Activated CD4-positive, CD25-positive, alpha-beta regulatory T cell treated with anti-CD3 and anti-CD28 coated beads, Interleukin-2, amount 50 U/mL, for 16 hours (primary cell): ENCODE results near the gene TMEM175.
"Not testable (repeated sequence)": the region's sequence is repeated elsewhere in the genome, so short reads cannot be mapped to it uniquely, and the experiment has no call there.

Experiments
- DNase-seq: peaks from one replicate; pipeline ENCODE4 v3.0.0-alpha.2; 2020; ENCODE audit warnings: low read depth, low spot score

TMEM175 gene

GRCh38 chr4:970046-970745 lies 37.9 kb downstream of the TMEM175 start:
- no peak for DNase-seq

GRCh38 chr4:970854-971520 lies 38.7 kb downstream of the TMEM175 start:
- DNase-seq: no peak

- DNase-seq: no peak
These were observed 39.6 kb downstream of the TMEM175 start for GRCh38 chr4:971666-972500.

- peak; percentile 16 for DNase-seq
These were observed 40.6 kb downstream of the TMEM175 start for GRCh38 chr4:972651-973424.

GRCh38 chr4:973431-974397 lies 41.5 kb downstream of the TMEM175 start, which contains the start of gene DGKQ:
Gene DGKQ, minus strand, starts transcription at chr4:973569. Its CDS starts 87 bp downstream, at chr4:973482.
- peak; percentile 80 for DNase-seq

GRCh38 chr4:974668-975067 lies 42.4 kb downstream of the TMEM175 start:
- no peak for DNase-seq

- DNase-seq: not testable (repeated sequence)
These were observed 43.8 kb downstream of the TMEM175 start for GRCh38 chr4:976016-976415.

- DNase-seq: no peak
These were observed 46.9 kb downstream of the TMEM175 start for GRCh38 chr4:978957-979701.

GRCh38 chr4:982291-982690 lies 50.0 kb downstream of the TMEM175 start:
- DNase-seq: no peak

- no peak for DNase-seq
These were observed 50.6 kb downstream of the TMEM175 start for GRCh38 chr4:982814-983213.

- no peak for DNase-seq
These were observed 52.2 kb downstream of the TMEM175 start for GRCh38 chr4:984336-985054.

- DNase-seq: peak; percentile 41
These were observed 53.0 kb downstream of the TMEM175 start for GRCh38 chr4:985123-985830.

GRCh38 chr4:986428-986878 lies 54.2 kb downstream of the TMEM175 start:
- DNase-seq: no peak

GRCh38 chr4:986879-987623 lies 54.8 kb downstream of the TMEM175 start, which contains the start of gene IDUA:
Gene IDUA, plus strand, starts transcription at chr4:987044. Its CDS starts 41 bp downstream, at chr4:987085.
- DNase-seq: peak; percentile 72

GRCh38 chr4:987624-988513 lies 55.6 kb downstream of the TMEM175 start:
- no peak for DNase-seq
